Calu3 (cell line): Measurements from ENCODE around the gene IDI2. TPM values are rescaled to one million over a fixed set of nuclear protein-coding genes. Genes with fewer than 3 reads are reported as not detected.

Experiments
- BruUV-seq: library from RNA; stranded (reverse); fragments of 400-500 nt; replicated peaks from 2 replicates; lab custom pipeline; 2021; lab: Mats Ljungman, UMichigan
- CTCF ChIA-PET: fragments of 300-600 bp; sonication (Branson Sonifier 250); formaldehyde crosslinking; loops from one replicate; lab custom pipeline; 2022; ENCODE audit warnings: antibody characterized with exemption; lab: Charles Lee
- DNase-seq: peaks from one replicate; pipeline ENCODE4 v3.0.0; 2022
- H3K27ac Mint-ChIP-seq: one replicate; pipeline ENCODE4 v1.8.0; 2022; ENCODE audit warnings: mixed read lengths; ENCODE audit not compliant: unreplicated experiment
- H3K27me3 Mint-ChIP-seq: one replicate; pipeline ENCODE4 v1.8.0; 2022; ENCODE audit warnings: mixed read lengths; ENCODE audit not compliant: unreplicated experiment
- H3K36me3 Mint-ChIP-seq: one replicate; pipeline ENCODE4 v1.8.0; 2022; ENCODE audit warnings: mild to moderate bottlenecking, moderate library complexity, mixed read lengths; ENCODE audit not compliant: insufficient read depth, unreplicated experiment
- H3K4me1 Mint-ChIP-seq: one replicate; pipeline ENCODE4 v1.8.0; 2022; ENCODE audit warnings: mild to moderate bottlenecking, low read depth, mixed read lengths; ENCODE audit not compliant: unreplicated experiment
- H3K4me3 Mint-ChIP-seq: one replicate; pipeline ENCODE4 v1.8.0; 2022; ENCODE audit warnings: mild to moderate bottlenecking, low read depth, moderate library complexity, mixed read lengths; ENCODE audit not compliant: unreplicated experiment
- H3K9me3 Mint-ChIP-seq: one replicate; pipeline ENCODE4 v1.8.0; 2022; ENCODE audit warnings: low read depth, mixed read lengths; ENCODE audit not compliant: unreplicated experiment
- CTCF ChIP-seq: fragments of 200-600 bp; IDR thresholded peaks from one replicate; pipeline ENCODE4 v1.8.0; 2022; ENCODE audit warnings: antibody characterized with exemption; ENCODE audit not compliant: unreplicated experiment
- intact Hi-C: fragments of 100-400 bp; cut with micrococcal nuclease; formaldehyde crosslinking; loops from one replicate; pipeline ENCODE4 v1.10.0; 2022; ENCODE audit not compliant: unreplicated experiment
- total RNA-seq: library from RNA; stranded (reverse); gene quantifications from 2 replicates; pipeline ENCODE4 v1.2.3, GENCODE V29; 2022

IDI2 gene
- total RNA-seq, 1 experiment from 2014 or later = not detected

- BruUV-seq = no TSS peak
- H3K27ac Mint-ChIP-seq = no peak overlapping the region
- TF ChIP-seq CTCF = no peak
- intact Hi-C loops = no loop called here
- DNase-seq = no peak
- no peaks in the 10 kb centered on the region for H3K27me3 Mint-ChIP-seq
- CTCF ChIA-PET = no interaction called here
- no peaks in the 10 kb centered on the region for H3K9me3 Mint-ChIP-seq
- H3K36me3 Mint-ChIP-seq = peaks cover 45% of the 10 kb centered on the region
- H3K4me1 Mint-ChIP-seq = no peaks in the 10 kb centered on the region
- no peak overlapping the region for H3K4me3 Mint-ChIP-seq
Observed at GRCh38 chr10:1035201-1035600, 9.5 kb upstream of the IDI2 start.

GRCh38 chr10:1034758-1035157 lies 9.1 kb upstream of the IDI2 start:
- no peak for DNase-seq
- no TSS peak for BruUV-seq
- Mint-ChIP-seq H3K9me3 (no peaks in the 10 kb centered on the region), H3K4me3 (no peak overlapping the region), H3K27ac (no peak overlapping the region), H3K36me3 (peaks cover 41% of the 10 kb centered on the region), H3K27me3 (no peaks in the 10 kb centered on the region), H3K4me1 (no peaks in the 10 kb centered on the region)
- no peak for TF ChIP-seq CTCF
- intact Hi-C loops = no loop called here
- CTCF ChIA-PET = no interaction called here

GRCh38 chr10:1033601-1034000 lies 7.9 kb upstream of the IDI2 start:
- H3K27ac Mint-ChIP-seq = no peak overlapping the region
- DNase-seq = no peak
- intact Hi-C loops = no loop called here
- no TSS peak for BruUV-seq
- H3K4me1 Mint-ChIP-seq = no peaks in the 10 kb centered on the region
- no peaks in the 10 kb centered on the region for H3K27me3 Mint-ChIP-seq
- no peak for TF ChIP-seq CTCF
- H3K4me3 Mint-ChIP-seq = no peak overlapping the region
- H3K36me3 Mint-ChIP-seq = peaks cover 46% of the 10 kb centered on the region
- H3K9me3 Mint-ChIP-seq = no peaks in the 10 kb centered on the region
- CTCF ChIA-PET = interaction anchor here (0.6 kb wide), 1 partner anchor 233 kb away, joined by 4 read pairs; no protein-coding TSS in a partner anchor

GRCh38 chr10:1029838-1030237 lies 4.2 kb upstream of the IDI2 start:
- CTCF ChIA-PET = no interaction called here

More at GRCh38 chr10:1029838-1030237, 4.2 kb upstream of the IDI2 start:
- H3K9me3 Mint-ChIP-seq = no peaks in the 10 kb centered on the region
- peaks cover 46% of the 10 kb centered on the region for H3K36me3 Mint-ChIP-seq
- no peak for DNase-seq
- H3K27me3 Mint-ChIP-seq = no peaks in the 10 kb centered on the region
- no peaks in the 10 kb centered on the region for H3K4me1 Mint-ChIP-seq
- no TSS peak for BruUV-seq
- H3K4me3 Mint-ChIP-seq = no peak overlapping the region
- no peak overlapping the region for H3K27ac Mint-ChIP-seq
- TF ChIP-seq CTCF = no peak
- intact Hi-C loops = no loop called here
